GM20000 (cell line): ENCODE measurements around the gene DUSP16.

Source experiments
- DNase-seq: peaks from one replicate; pipeline ENCODE4 v3.0.0; 2012; ENCODE audit warnings: low spot score
- CTCF ChIP-seq: IDR thresholded peaks from 2 replicates; pipeline ENCODE4 v1.5.1; 2012; ENCODE audit warnings: mild to moderate bottlenecking, control low read depth; ENCODE audit errors: extremely low read depth, missing control alignments

Gene DUSP16

DNA sequence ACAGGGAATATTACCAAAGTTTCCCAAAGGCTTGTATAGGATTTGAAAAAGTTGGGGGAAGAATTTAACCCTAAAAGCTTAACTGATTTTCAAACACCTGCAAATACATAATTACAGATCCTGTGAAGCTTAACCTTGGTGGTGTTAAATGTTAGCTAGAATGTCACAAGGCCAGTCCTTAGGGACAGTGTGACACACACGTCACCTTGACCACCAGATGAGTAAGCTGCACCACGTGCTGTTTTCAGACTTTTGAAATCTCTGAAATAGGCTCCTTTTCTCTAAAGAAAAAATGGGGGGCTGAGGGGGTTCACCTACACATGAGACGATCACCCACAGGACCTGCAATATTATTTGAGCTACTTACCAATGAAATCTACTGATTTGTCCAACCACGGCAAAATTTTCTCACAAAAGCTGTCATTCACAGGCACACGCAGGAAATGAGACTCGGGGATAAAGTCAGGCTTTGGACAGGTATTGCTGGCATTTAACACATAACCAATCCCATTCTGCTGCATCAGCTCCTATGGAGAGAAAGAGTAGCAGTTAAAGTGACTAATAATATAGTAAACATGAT, 75.9 kb downstream of the DUSP16 start:
- TF ChIP-seq CTCF, result no peak
- DNase-seq, result peak; percentile 68

- no peak for TF ChIP-seq CTCF
- DNase-seq, result no peak
Observed at GRCh38 chr12:12483438-12483837, 79.2 kb downstream of the DUSP16 start.

DNA sequence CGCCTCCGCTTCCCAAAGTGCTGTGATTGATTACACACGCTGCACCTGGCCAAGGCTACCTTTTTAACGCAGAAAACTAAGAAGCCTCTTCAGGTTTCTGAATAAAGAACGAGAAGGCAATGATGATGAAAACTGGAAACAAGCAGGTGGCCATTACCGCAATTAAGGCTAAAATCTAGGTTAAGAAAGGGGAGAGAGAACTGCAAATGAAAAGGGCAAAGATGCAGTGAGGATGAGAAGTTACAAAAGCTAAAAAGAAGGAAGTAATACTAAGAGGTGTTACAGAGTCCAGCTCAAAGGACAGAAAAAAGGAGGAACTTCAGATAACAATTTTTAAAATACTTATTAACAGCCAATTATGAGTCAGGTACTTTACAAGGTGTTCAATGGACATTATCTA, 79.7 kb downstream of the DUSP16 start:
- TF ChIP-seq CTCF, result no peak
- peak; percentile 49 for DNase-seq

- DNase-seq, result no peak
- TF ChIP-seq CTCF, result no peak
Observed at GRCh38 chr12:12482150-12482761, 80.4 kb downstream of the DUSP16 start.

DNA sequence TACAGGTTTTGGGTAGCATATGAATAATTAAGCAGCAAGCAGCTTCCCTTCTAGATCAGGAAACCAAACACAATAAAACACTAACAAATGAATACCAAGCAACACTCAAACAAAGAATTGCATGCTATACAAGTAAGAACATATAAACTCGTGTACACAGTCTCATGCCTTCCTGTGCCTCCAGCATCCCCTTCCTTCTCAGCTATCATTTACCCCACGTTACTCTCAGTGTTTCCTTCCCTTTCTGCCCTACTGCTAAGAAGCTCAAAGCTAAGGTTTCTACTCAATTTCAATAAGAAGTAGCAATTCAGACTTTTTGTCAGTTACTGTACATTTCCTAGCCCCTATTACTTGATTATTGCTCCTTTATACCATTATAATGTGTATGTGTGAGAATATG, 81.0 kb downstream of the DUSP16 start:
- DNase-seq, result no peak
- TF ChIP-seq CTCF, result no peak

DNA sequence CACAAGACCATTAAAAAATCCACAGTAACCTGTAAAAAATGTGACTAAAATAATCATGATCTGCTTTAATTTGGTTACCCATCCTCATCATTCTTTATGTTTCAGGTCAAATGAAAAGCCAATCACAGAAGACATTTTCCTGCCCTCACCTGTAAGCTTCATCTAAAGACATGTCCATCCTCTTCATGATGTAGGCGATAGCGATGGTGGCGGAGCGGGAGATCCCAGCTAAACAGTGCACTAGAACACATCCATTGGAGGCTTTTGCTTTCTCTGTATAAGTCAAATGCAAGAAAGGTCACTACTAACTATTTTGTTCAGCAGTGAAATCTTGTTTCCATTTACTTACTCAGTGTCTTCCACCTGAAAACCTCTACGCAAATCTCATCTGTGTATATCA, 82.6 kb downstream of the DUSP16 start:
- no peak for TF ChIP-seq CTCF
- DNase-seq, result no peak

- no peak for TF ChIP-seq CTCF
- DNase-seq, result no peak
Observed at GRCh38 chr12:12477532-12477890, 85.2 kb downstream of the DUSP16 start.
